Neural progenitor cell (in vitro differentiated cells): ENCODE results near the gene NCBP3. TPM values are rescaled to one million over a fixed set of nuclear protein-coding genes. Genes with fewer than 3 reads are reported as not detected.
A peak's percentile ranks its signal among the peaks of the same experiment; 100 is the strongest.

Experiments used
- DNase-seq: peaks from one replicate; pipeline ENCODE4 v3.0.0-alpha.2; 2016; ENCODE audit warnings: low spot score
- H2AFZ ChIP-seq: fragments of 200-600 bp; sonication (generic); replicated peaks from 2 replicates; pipeline ENCODE4 v1.6.1; 2016; ENCODE audit warnings: antibody characterized with exemption
- H3F3A ChIP-seq: fragments of 200-600 bp; sonication (generic); 2 replicates; pipeline ENCODE4 v1.6.1; 2016; ENCODE audit warnings: antibody characterized with exemption, low read depth
- H3K27ac ChIP-seq: fragments of 200-600 bp; sonication (generic); 2 replicates; pipeline ENCODE4 v1.5.1; 2016; ENCODE audit warnings: mild to moderate bottlenecking
- H3K27me3 ChIP-seq: fragments of 200-600 bp; sonication (generic); 2 replicates; pipeline ENCODE4 v1.6.1; 2016; ENCODE audit warnings: mild to moderate bottlenecking, moderate library complexity
- H3K36me3 ChIP-seq: fragments of 200-600 bp; sonication (generic); 2 replicates; pipeline ENCODE4 v1.5.1; 2016
- H3K4me1 ChIP-seq: fragments of 200-600 bp; sonication (generic); 2 replicates; pipeline ENCODE4 v1.6.1; 2016; ENCODE audit warnings: mixed run types
- H3K4me2 ChIP-seq: fragments of 200-600 bp; sonication (generic); 2 replicates; pipeline ENCODE4 v1.6.1; 2016
- H3K4me3 ChIP-seq: fragments of 200-600 bp; sonication (generic); 2 replicates; pipeline ENCODE4 v1.5.1; 2016
- H3K79me2 ChIP-seq: fragments of 200-600 bp; sonication (generic); 2 replicates; pipeline ENCODE4 v1.6.1; 2016; ENCODE audit warnings: low read depth
- H3K9ac ChIP-seq: fragments of 200-600 bp; sonication (generic); 2 replicates; pipeline ENCODE4 v1.6.1; 2016
- H3K9me3 ChIP-seq: fragments of 200-600 bp; sonication (generic); 2 replicates; pipeline ENCODE4 v1.5.1; 2016; ENCODE audit warnings: low read depth
- H4K20me1 ChIP-seq: fragments of 200-600 bp; sonication (generic); 2 replicates; pipeline ENCODE4 v1.6.1; 2016; ENCODE audit warnings: low read depth
- H3K27ac Mint-ChIP-seq: 3 replicates; pipeline ENCODE4 v1.8.0; 2021; ENCODE audit warnings: mixed read lengths
- H3K27me3 Mint-ChIP-seq: 2 replicates; pipeline ENCODE4 v1.8.0; 2022; ENCODE audit warnings: low read depth, mild to moderate bottlenecking, inconsistent platforms, moderate library complexity, mixed read lengths; ENCODE audit not compliant: insufficient read depth
- H3K36me3 Mint-ChIP-seq: 3 replicates; pipeline ENCODE4 v1.8.0; 2021; ENCODE audit warnings: mixed read lengths
- H3K4me1 Mint-ChIP-seq: 3 replicates; pipeline ENCODE4 v1.8.0; 2021; ENCODE audit warnings: mixed read lengths
- H3K4me3 Mint-ChIP-seq: 3 replicates; pipeline ENCODE4 v1.8.0; 2021; ENCODE audit warnings: mild to moderate bottlenecking, moderate library complexity, mixed read lengths
- H3K9me3 Mint-ChIP-seq: 3 replicates; pipeline ENCODE4 v1.8.0; 2020; ENCODE audit warnings: mixed read lengths
- CTCF ChIP-seq: fragments of 200-600 bp; sonication (generic); IDR thresholded peaks from 2 replicates; pipeline ENCODE4 v1.5.1; 2017; ENCODE audit warnings: antibody characterized with exemption, mild to moderate bottlenecking
- EZH2 ChIP-seq: fragments of 200-600 bp; sonication (generic); IDR thresholded peaks from 2 replicates; pipeline ENCODE4 v1.6.1; 2017; ENCODE audit warnings: antibody characterized with exemption, mild to moderate bottlenecking, moderate library complexity
- EZH2phosphoT487 ChIP-seq: fragments of 200-600 bp; sonication (generic); IDR thresholded peaks from 2 replicates; pipeline ENCODE4 v1.6.1; 2017; ENCODE audit warnings: antibody characterized with exemption
- total RNA-seq: library from RNA; depleted of rRNA; stranded (reverse); fragments of >200 nt; gene quantifications from 2 replicates; pipeline ENCODE4 v1.2.3, GENCODE V29; 2015; ENCODE audit warnings: low replicate concordance

Gene NCBP3
- total RNA-seq, 1 donor from 2014 or later, result 55.7 TPM

GRCh38 chr17:3768769-3769168, 77.3 kb downstream of the NCBP3 start:
- Mint-ChIP-seq H3K36me3 (no peaks in the 10 kb centered on the region), H3K4me3 (no peak overlapping the region), H3K4me1 (peaks cover 21% of the 10 kb centered on the region), H3K27ac (peak overlapping the region; percentile 10), H3K27me3 (peaks cover 15% of the 10 kb centered on the region), H3K9me3 (no peaks in the 10 kb centered on the region)
- Histone ChIP-seq H3K4me3 (no peak overlapping the region), H3K4me2 (no peak overlapping the region), H3F3A (no peaks in the 10 kb centered on the region), H2AFZ (peak overlapping the region; percentile 79), H3K4me1 (no peaks in the 10 kb centered on the region), H3K36me3 (no peaks in the 10 kb centered on the region), H3K9me3 (no peaks in the 10 kb centered on the region), H3K9ac (no peak overlapping the region), H3K79me2 (no peaks in the 10 kb centered on the region), H4K20me1 (no peaks in the 10 kb centered on the region), H3K27ac (no peak overlapping the region), H3K27me3 (no peaks in the 10 kb centered on the region)
- no peak for TF ChIP-seq EZH2phosphoT487
- TF ChIP-seq EZH2, result no peak
- no peak for TF ChIP-seq CTCF
- no peak for DNase-seq

GRCh38 chr17:3768341-3768740, 77.7 kb downstream of the NCBP3 start:
- H4K20me1 ChIP-seq, result no peaks in the 10 kb centered on the region
- Mint-ChIP-seq H3K9me3 (no peaks in the 10 kb centered on the region), H3K4me1 (peaks cover 21% of the 10 kb centered on the region), H3K27ac (peak overlapping the region; percentile 10), H3K36me3 (no peaks in the 10 kb centered on the region), H3K27me3 (peaks cover 15% of the 10 kb centered on the region), H3K4me3 (no peak overlapping the region)
- H3K9ac ChIP-seq, result no peak overlapping the region
- H3K4me2 ChIP-seq, result no peak overlapping the region
- no peaks in the 10 kb centered on the region for H3K4me1 ChIP-seq
- TF ChIP-seq CTCF, result no peak
- TF ChIP-seq EZH2, result no peak
- TF ChIP-seq EZH2phosphoT487, result no peak
- no peak for DNase-seq
- H2AFZ ChIP-seq, result peak overlapping the region; percentile 79
- no peak overlapping the region for H3K4me3 ChIP-seq
- no peaks in the 10 kb centered on the region for H3F3A ChIP-seq
- no peaks in the 10 kb centered on the region for H3K9me3 ChIP-seq
- H3K27me3 ChIP-seq, result no peaks in the 10 kb centered on the region
- no peaks in the 10 kb centered on the region for H3K36me3 ChIP-seq
- H3K27ac ChIP-seq, result no peak overlapping the region
- H3K79me2 ChIP-seq, result no peaks in the 10 kb centered on the region

- Mint-ChIP-seq H3K9me3 (no peaks in the 10 kb centered on the region), H3K4me1 (peaks cover 13% of the 10 kb centered on the region), H3K27ac (no peak overlapping the region), H3K4me3 (no peak overlapping the region), H3K36me3 (no peaks in the 10 kb centered on the region), H3K27me3 (peaks cover 8% of the 10 kb centered on the region)
- no peaks in the 10 kb centered on the region for H3K36me3 ChIP-seq
- no peak overlapping the region for H2AFZ ChIP-seq
- no peaks in the 10 kb centered on the region for H3K27me3 ChIP-seq
- no peak overlapping the region for H3K4me3 ChIP-seq
- no peaks in the 10 kb centered on the region for H3K9me3 ChIP-seq
- no peaks in the 10 kb centered on the region for H3F3A ChIP-seq
- H4K20me1 ChIP-seq, result no peaks in the 10 kb centered on the region
- no peak overlapping the region for H3K9ac ChIP-seq
- no peak overlapping the region for H3K27ac ChIP-seq
- no peak overlapping the region for H3K4me2 ChIP-seq
- no peaks in the 10 kb centered on the region for H3K79me2 ChIP-seq
- no peak for TF ChIP-seq EZH2phosphoT487
- TF ChIP-seq CTCF, result no peak
- no peak for TF ChIP-seq EZH2
- no peaks in the 10 kb centered on the region for H3K4me1 ChIP-seq
- DNase-seq, result no peak
Observed at GRCh38 chr17:3766779-3767178, 79.3 kb downstream of the NCBP3 start.

GRCh38 chr17:3765981-3766380, 80.1 kb downstream of the NCBP3 start:
- H3K9me3 Mint-ChIP-seq, result peaks cover under 1% of the 10 kb centered on the region
- Histone ChIP-seq H3K4me1 (no peaks in the 10 kb centered on the region), H3K9ac (no peak overlapping the region), H3F3A (no peaks in the 10 kb centered on the region), H3K4me3 (no peak overlapping the region), H3K9me3 (no peaks in the 10 kb centered on the region), H3K79me2 (no peaks in the 10 kb centered on the region), H2AFZ (no peak overlapping the region), H3K36me3 (no peaks in the 10 kb centered on the region), H4K20me1 (no peaks in the 10 kb centered on the region), H3K4me2 (no peak overlapping the region), H3K27me3 (no peaks in the 10 kb centered on the region), H3K27ac (no peak overlapping the region)
- DNase-seq, result no peak
- no peaks in the 10 kb centered on the region for H3K36me3 Mint-ChIP-seq
- peaks cover 7% of the 10 kb centered on the region for H3K4me1 Mint-ChIP-seq
- TF ChIP-seq EZH2, result no peak
- TF ChIP-seq CTCF, result no peak
- no peak for TF ChIP-seq EZH2phosphoT487
- H3K27ac Mint-ChIP-seq, result peak overlapping the region; percentile 80
- H3K4me3 Mint-ChIP-seq, result no peak overlapping the region
- H3K27me3 Mint-ChIP-seq, result peaks cover 6% of the 10 kb centered on the region
